Cerebellar cortex (tissue), 1 donor: ENCODE measurements around the gene CBX6.
A peak's percentile ranks its signal among the peaks of the same experiment; 100 is the strongest.

Experiments used
- DNase-seq: peaks from one replicate; pipeline ENCODE4 v3.0.0-alpha.2; 2015; ENCODE audit warnings: low spot score

Gene CBX6

DNA sequence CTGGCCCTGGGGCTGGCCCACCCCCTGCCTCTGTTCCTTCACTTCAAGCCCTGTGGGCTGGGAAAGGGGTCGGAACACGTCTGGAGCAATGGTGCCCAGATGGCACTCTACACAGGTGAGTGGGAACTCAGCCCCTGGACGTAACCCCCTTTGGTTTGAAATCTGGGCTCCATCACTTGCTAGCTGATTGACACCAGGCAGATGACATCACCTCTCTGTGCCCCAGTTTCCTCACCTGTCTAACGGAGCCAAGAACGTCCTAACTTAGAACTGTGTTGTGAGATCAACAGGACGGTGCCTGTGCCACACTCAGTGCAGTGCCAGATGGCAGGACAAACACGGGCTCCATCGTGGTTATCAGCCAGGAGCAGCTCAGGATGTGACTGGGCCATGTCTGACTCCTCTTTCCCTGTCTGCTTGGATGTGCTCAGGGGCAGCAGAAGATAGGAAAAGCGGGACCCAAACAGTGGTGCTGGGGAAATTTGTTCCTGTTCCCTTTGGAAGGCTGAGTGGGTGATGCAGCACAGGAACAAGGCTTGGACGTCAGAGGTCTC lies 52.6 kb downstream of the CBX6 start:
- DNase-seq = peak; percentile 55

DNA sequence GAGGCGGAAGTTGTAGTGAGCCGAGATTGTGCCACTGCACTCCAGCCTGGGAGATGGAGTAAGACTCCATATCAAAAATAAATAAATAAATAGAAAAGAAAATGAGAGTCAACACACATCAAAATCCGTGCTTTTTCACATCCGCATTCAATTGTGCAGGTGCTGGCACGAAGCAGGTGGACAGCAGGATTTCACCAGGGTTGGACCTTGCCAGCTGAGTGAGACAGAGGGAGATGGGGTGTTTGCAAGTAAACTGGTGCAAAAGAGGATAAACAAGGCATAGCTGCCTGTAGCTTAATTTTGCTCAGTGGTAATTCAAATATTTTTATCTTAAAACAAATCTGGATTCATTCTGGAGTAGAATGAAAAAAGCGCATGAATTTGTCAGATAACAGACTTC lies 54.8 kb downstream of the CBX6 start:
- no peak for DNase-seq

DNA sequence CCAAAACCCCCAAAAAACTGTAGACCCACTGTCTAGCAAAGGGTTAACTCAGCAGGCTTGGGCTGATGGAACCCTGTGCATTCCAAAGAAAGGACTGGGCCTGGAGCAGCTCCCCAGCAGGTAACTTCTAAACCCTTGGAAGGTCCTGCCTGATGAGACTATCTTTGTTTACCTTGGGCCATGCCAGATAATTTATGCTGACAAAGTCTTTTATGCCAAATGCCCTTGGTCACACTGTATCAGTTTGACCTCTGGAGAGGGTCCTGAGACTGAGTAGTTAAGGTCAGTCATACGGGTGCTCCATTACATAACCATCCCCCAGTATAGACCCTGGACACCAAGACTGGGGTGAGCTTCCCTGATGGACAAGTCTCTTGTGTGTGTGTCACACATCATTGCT lies 56.2 kb downstream of the CBX6 start:
- no peak for DNase-seq
